A172 (cell line): ENCODE measurements around the gene KIAA1958. TPM values are rescaled to one million over a fixed set of nuclear protein-coding genes. Genes with fewer than 3 reads are reported as not detected.

ENCODE experiments used
- total RNA-seq: library from RNA; depleted of rRNA; stranded (reverse); fragments of >200 nt; shearing (Covaris generic); gene quantifications from 2 replicates; pipeline ENCODE4 v1.2.3, GENCODE V29; 2014; rRNA removed

The KIAA1958 gene
- total RNA-seq, 1 experiment from 2014 or later, result 1.2 TPM

Other genes with a start within 250 kb of the KIAA1958 start
- 24.4 and 26.2 TPM in 2 replicates for gene PTBP3, start 153.2 kb upstream of the KIAA1958 start, total RNA-seq
- gene HSDL2, start 106.7 kb upstream of the KIAA1958 start, total RNA-seq, result 19.5 and 23.2 TPM in 2 replicates
- 35.5 and 46.3 TPM in 2 replicates for gene INIP, start 231.3 kb downstream of the KIAA1958 start, total RNA-seq